Calu3 (cell line): ENCODE data around the gene XYLB. TPM values are rescaled to one million over a fixed set of nuclear protein-coding genes. Genes with fewer than 3 reads are reported as not detected.

ENCODE experiments used
- BruUV-seq: library from RNA; stranded (reverse); fragments of 400-500 nt; replicated peaks from 2 replicates; lab custom pipeline; 2021; lab: Mats Ljungman, UMichigan
- CTCF ChIA-PET: fragments of 300-600 bp; sonication (Branson Sonifier 250); formaldehyde crosslinking; loops from one replicate; lab custom pipeline; 2022; ENCODE audit warnings: antibody characterized with exemption; lab: Charles Lee
- DNase-seq: peaks from one replicate; pipeline ENCODE4 v3.0.0; 2022
- H3K27ac Mint-ChIP-seq: one replicate; pipeline ENCODE4 v1.8.0; 2022; ENCODE audit warnings: mixed read lengths; ENCODE audit not compliant: unreplicated experiment
- H3K27me3 Mint-ChIP-seq: one replicate; pipeline ENCODE4 v1.8.0; 2022; ENCODE audit warnings: mixed read lengths; ENCODE audit not compliant: unreplicated experiment
- H3K36me3 Mint-ChIP-seq: one replicate; pipeline ENCODE4 v1.8.0; 2022; ENCODE audit warnings: mild to moderate bottlenecking, moderate library complexity, mixed read lengths; ENCODE audit not compliant: insufficient read depth, unreplicated experiment
- H3K4me1 Mint-ChIP-seq: one replicate; pipeline ENCODE4 v1.8.0; 2022; ENCODE audit warnings: mild to moderate bottlenecking, low read depth, mixed read lengths; ENCODE audit not compliant: unreplicated experiment
- H3K4me3 Mint-ChIP-seq: one replicate; pipeline ENCODE4 v1.8.0; 2022; ENCODE audit warnings: mild to moderate bottlenecking, low read depth, moderate library complexity, mixed read lengths; ENCODE audit not compliant: unreplicated experiment
- H3K9me3 Mint-ChIP-seq: one replicate; pipeline ENCODE4 v1.8.0; 2022; ENCODE audit warnings: low read depth, mixed read lengths; ENCODE audit not compliant: unreplicated experiment
- intact Hi-C: fragments of 100-400 bp; cut with micrococcal nuclease; formaldehyde crosslinking; loops from one replicate; pipeline ENCODE4 v1.10.0; 2022; ENCODE audit not compliant: unreplicated experiment
- total RNA-seq: library from RNA; stranded (reverse); gene quantifications from 2 replicates; pipeline ENCODE4 v1.2.3, GENCODE V29; 2022
- TF ChIP-seq, protein P1 (sequence below): fragments of 200-600 bp; IDR thresholded peaks from one replicate; pipeline ENCODE4 v1.8.0; 2022; ENCODE audit warnings: antibody characterized with exemption; ENCODE audit not compliant: unreplicated experiment

Gene XYLB
- total RNA-seq, 1 experiment from 2014 or later = 12.2 TPM

DNA sequence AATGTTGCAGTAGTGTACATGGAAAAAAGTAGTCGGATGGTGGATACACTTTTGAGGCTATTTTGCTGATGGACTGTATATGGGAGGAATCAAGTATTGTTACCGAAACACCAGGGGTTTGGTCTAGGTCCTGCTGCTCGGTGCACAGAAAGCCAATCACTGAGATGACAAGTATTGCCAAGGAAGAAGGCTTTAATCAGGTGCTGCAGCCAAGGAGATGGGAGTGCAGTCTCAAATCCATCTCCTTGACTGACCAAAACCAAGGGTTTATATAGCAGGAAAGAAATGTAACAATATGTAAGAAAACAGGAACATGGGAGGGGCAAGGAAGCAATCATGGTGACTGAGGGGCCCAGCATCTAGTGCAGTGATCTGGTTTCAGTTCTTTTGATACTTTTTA is 104.3 kb downstream of the XYLB start:
- Mint-ChIP-seq H3K4me3 (no peak overlapping the region), H3K27me3 (no peaks in the 10 kb centered on the region), H3K4me1 (peaks cover under 1% of the 10 kb centered on the region), H3K9me3 (peaks cover 4% of the 10 kb centered on the region), H3K27ac (no peak overlapping the region), H3K36me3 (peaks cover 30% of the 10 kb centered on the region)
- BruUV-seq = no TSS peak
- no peak for DNase-seq
- TF ChIP-seq, protein P1, sequence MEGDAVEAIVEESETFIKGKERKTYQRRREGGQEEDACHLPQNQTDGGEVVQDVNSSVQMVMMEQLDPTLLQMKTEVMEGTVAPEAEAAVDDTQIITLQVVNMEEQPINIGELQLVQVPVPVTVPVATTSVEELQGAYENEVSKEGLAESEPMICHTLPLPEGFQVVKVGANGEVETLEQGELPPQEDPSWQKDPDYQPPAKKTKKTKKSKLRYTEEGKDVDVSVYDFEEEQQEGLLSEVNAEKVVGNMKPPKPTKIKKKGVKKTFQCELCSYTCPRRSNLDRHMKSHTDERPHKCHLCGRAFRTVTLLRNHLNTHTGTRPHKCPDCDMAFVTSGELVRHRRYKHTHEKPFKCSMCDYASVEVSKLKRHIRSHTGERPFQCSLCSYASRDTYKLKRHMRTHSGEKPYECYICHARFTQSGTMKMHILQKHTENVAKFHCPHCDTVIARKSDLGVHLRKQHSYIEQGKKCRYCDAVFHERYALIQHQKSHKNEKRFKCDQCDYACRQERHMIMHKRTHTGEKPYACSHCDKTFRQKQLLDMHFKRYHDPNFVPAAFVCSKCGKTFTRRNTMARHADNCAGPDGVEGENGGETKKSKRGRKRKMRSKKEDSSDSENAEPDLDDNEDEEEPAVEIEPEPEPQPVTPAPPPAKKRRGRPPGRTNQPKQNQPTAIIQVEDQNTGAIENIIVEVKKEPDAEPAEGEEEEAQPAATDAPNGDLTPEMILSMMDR = no peak
- CTCF ChIA-PET = no interaction called here
- intact Hi-C loops = loop anchor here (10.0 kb wide), 1 partner anchor 106 kb away; the partner anchor contains the start of gene XYLB

DNA sequence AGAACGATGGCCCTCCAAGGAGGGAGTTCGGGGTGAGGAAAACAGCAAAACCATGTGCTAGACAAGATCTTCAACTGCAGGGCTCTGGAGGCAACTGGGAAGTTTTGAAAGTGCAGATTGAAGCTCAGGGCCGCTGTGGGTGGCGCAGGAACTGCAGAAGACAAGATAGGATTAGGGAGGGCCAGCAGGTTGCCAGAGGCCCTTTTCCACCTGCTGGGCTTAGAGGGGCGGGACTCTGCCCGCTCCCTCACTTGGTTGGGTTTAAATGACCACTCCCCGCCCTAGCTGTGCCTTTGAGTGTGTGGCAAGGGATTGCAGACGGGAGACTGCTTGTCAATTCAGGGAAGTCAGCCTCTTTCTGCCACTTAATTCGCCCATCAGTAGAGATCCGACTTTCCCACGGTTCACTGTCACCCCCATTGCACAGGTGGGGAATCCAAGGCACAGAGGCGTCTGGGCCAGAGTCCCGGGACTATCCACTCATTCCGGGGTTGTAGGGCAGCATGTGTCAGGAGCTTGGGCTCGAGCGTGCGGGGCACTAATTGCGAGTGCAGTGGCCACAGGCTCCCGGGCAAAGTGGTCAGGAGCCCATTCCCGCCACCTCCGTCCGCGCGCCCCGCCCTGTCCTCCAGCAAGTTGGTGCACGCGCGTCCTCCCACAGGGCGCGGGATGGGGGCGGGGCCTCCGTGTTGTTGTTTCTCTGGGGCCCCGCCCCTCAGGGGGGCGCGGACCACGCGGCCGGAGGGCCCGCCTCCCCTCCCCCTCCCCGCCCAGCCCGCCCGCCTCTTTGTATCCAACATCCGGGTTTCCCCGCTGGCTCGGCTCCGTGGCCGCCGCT is 106.7 kb downstream of the XYLB start, which contains the start of gene ACVR2B:
Gene ACVR2B (plus strand): TSS at position 816 of the 838 bp plus-strand sequence. CDS start 433 bp downstream, outside the sequence.
- H3K4me3 Mint-ChIP-seq = peak within 1 kb of the TSS; percentile 94
- H3K9me3 Mint-ChIP-seq = peaks cover 4% of the 10 kb centered on the region
- H3K27me3 Mint-ChIP-seq = no peaks in the 10 kb centered on the region
- H3K27ac Mint-ChIP-seq = peak within 1 kb of the TSS; percentile 70
- H3K4me1 Mint-ChIP-seq = peaks cover 13% of the 10 kb centered on the region
- CTCF ChIA-PET = interaction anchor here (0.6 kb wide), 1 partner anchor 546 kb away, joined by 4 read pairs; no protein-coding TSS in a partner anchor
- BruUV-seq = no TSS peak
- peak; percentile 82 for DNase-seq
- peaks cover 30% of the 10 kb centered on the region for H3K36me3 Mint-ChIP-seq
- intact Hi-C loops = loop anchor here (10.0 kb wide), 1 partner anchor 108 kb away; the partner anchor contains the start of gene XYLB
- TF ChIP-seq, protein P1 = no peak

DNA sequence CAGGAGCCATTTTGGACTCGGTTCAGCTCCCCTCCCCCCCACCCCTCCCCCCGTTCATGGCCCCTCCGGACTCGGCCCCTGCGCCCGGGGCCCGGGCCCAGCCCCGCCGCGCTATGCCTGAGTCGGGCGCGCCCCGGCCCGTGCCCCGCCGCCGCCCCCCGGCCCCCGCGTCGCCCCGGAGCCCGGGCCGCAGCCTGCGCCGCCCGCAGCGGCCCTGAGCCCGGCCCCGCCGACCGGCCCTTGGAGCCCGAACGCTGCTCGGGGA is 107.3 kb downstream of the XYLB start:
- Mint-ChIP-seq H3K27me3 (no peaks in the 10 kb centered on the region), H3K4me3 (peak overlapping the region; percentile 94), H3K27ac (no peak overlapping the region), H3K4me1 (peaks cover 16% of the 10 kb centered on the region), H3K36me3 (peaks cover 30% of the 10 kb centered on the region), H3K9me3 (peaks cover 4% of the 10 kb centered on the region)
- intact Hi-C loops = loop anchor here (10.0 kb wide), 1 partner anchor 109 kb away; the partner anchor contains the start of gene XYLB
- BruUV-seq = no TSS peak
- CTCF ChIA-PET = interaction anchor here (0.6 kb wide), 1 partner anchor 546 kb away, joined by 4 read pairs; no protein-coding TSS in a partner anchor
- TF ChIP-seq, protein P1 = no peak
- no peak for DNase-seq

DNA sequence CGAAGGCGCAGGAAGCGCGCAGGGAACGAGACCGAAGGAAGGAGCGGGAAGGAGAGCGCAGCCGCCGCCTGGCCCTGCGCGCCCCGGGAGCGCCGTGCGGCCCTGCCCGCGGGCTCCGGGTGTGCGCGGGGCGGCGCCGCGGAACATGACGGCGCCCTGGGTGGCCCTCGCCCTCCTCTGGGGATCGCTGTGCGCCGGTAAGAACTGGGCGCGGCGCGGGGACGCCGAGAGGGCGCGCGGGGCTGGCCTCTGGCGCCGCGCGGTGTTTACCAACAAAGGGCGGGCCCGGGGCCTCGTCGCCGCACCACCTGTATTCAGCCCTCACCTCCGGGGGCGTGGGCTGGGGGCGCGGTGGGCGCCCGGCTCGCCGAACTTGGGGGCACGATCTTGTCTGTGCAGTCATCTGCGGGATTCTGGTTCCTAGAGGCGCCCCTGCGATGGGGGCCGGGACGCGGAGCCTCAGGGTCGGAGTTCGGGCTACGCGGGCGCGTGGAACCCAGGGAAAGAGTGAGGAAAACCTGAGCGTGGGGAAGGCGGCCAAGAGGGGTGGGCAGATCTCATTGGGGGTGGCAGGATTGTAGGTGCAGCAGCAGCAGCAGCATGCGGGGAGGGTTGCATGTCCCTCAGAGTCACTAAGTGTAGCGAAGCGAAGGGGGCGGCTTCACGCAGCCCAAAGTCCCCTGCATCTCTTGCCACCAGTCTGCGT is 107.7 kb downstream of the XYLB start:
- no peaks in the 10 kb centered on the region for H3K27me3 Mint-ChIP-seq
- H3K27ac Mint-ChIP-seq = peak overlapping the region; percentile 70
- peaks cover 30% of the 10 kb centered on the region for H3K36me3 Mint-ChIP-seq
- CTCF ChIA-PET = interaction anchor here (0.6 kb wide), 1 partner anchor 545 kb away, joined by 4 read pairs; no protein-coding TSS in a partner anchor
- TF ChIP-seq, protein P1 = no peak
- H3K4me1 Mint-ChIP-seq = peaks cover 21% of the 10 kb centered on the region
- no TSS peak for BruUV-seq
- intact Hi-C loops = loop anchor here (10.0 kb wide), 1 partner anchor 110 kb away; the partner anchor contains the start of gene XYLB
- H3K4me3 Mint-ChIP-seq = peak overlapping the region; percentile 94
- DNase-seq = peak; percentile 32
- peaks cover 4% of the 10 kb centered on the region for H3K9me3 Mint-ChIP-seq
